HG03469 (cell line): ENCODE results near the gene SLC6A16.
"Not testable (repeated sequence)": the region's sequence is repeated elsewhere in the genome, so short reads cannot be mapped to it uniquely, and the experiment has no call there.

Experiments used
- ATAC-seq: cut with Tn5 transposase; IDR thresholded peaks from one replicate; pipeline ENCODE4 v1.9.1; 2021; ENCODE audit warnings: mild to moderate bottlenecking, moderate library complexity, moderate number of reproducible peaks; ENCODE audit not compliant: unreplicated experiment

Gene SLC6A16

DNA sequence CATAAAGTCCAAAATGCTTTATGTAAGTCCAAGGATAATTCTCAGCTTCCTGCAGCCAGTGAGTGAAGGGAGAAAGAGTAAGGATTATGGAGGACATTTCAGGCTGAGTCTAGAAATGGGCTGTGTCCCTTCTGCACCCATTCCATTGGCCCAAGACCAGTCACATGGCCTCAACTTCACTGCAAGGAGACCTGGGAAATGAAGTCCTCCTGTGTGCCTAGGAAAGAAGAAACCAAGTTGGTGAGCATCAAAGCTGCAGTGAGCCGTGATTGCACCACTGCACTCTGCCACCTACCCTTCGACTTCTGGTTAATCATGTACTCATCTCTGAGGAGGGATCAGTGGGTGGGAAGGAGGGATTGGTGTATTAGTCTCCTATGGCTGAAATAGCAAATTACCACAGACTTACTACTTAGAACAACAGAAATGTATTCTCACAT lies 6.6 kb upstream of the SLC6A16 start:
- no peak for ATAC-seq

DNA sequence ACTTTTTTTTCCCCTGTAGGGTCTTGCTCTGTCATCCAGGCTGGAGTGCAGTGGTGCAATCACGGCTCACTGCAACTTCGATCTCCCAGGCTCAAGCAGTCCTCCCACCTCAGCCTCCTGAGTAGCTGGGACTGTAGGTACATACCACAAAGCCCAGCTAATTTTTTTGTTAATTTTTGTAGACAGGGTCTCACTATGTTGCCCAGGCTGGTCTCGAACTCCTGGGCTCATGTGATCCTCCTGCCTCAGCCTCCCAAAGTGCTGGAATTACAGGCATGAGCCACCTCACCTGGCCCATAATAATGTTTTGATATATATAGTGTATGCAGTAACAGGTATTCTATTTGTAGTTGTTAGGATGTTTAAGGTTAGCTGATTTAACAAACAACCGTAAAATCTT lies 6.2 kb upstream of the SLC6A16 start:
- not testable (repeated sequence) for ATAC-seq

DNA sequence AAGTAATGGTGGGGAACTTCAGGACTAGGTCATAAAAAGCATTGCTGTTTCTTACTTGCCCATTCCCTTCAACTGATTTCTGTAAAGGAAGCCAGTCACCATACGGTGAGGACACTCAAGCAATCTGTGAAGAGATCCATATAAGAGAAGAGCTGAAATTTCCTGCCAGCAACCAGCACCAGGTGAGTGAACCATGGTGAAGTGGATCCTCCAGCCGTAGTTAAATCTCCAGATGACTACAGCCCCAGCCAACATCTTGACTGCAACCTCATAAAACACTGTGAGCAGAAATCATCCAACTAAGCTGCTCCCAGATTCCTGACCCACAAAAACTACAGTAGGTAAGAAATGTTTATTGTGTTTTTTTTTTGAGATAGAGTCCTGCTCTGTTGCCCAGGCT lies 3.8 kb upstream of the SLC6A16 start:
- no peak for ATAC-seq

DNA sequence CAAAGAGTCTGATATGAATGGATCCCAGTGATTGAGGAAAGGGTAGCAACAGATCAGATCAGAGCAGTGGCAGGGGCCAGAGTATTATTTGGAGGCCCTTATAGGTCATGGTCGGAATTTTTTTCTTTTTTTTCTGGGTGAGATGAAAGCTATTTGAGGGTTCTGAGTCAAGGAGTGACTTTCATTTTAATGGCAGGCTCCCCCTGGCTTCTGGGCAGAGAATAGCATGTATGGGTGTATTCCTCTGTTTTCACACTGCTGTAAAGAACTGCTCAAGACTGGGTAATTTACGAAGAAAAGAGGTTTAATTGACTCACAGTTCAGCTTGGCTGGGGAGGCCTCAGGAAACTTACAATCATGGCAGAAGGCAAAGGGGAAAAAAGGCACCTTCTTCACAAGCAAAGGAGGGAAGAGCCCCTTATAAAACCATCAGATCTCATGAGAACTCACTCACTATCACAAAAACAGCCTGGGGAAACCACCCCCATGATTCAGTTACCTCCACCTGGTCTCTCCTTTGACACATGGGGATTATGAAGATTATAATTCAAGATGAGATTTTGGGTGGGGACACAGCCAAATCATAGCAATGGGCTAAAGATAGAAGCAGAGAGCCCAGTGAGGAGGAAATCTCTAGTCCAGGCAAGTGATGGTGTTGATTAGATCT lies 3.0 kb upstream of the SLC6A16 start:
- no peak for ATAC-seq

DNA sequence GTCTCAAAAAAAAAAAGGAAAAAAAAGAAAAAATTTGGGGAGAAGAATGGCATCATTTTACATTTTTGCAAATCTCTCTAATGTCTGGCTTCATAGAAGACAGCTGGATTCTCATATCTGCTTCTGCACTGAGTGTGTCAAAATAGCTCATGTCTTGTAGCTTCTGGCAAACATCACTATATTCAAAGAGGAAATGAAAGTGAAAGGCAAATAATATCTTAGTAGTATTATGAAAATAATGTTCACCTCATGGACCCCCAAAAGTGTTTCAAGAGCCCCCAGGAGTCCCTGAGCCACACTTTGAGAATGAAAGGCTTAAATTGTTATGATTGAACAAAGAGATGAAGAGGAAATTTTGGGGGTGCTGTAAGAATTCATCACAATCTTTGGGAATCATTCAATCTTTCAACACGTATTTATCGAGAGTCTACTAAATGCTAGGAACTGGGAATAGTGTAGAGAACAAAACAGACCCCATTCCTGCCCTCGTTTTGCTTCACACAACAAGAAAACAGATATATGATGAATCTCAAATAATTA lies 1.2 kb upstream of the SLC6A16 start:
- ATAC-seq, result no peak

DNA sequence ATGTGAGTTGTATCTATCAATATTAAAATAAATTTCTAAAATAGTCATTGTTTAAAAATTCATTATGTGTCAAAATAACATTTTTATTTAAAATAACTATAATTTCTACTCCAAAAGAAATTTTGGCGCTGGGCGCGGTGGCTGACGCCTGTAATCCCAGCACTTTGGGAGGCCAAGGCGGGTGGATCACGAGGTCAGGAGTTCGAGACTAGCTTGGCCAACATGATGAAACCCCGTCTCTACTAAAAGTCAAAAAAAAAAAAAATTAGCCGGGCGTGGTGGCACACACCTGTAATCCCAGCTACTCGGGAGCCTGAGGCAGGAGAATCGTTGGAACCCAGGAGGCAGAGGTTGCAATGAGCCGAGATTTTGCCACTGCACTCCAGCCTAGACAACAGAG lies 765 bp upstream of the SLC6A16 start:
- ATAC-seq, result not testable (repeated sequence)

DNA sequence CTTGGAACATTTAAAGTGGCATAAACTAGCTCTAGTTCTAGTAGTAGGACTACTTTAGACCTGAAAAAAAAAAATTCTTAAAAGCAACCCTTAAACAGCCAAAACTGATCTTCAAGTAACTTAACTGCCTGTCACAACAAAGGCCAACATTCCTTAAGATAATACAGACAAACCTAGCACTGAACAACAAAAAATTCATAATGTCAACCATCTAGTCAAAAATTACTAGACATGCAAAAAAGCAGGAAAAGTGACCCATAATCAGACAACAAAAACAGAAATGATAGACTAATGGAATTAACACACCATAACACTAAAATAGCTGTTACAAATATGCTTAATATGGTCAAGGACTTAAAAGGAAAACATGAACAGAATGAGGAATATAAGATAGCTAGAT lies 6.7 kb downstream of the SLC6A16 start:
- ATAC-seq, result no peak

DNA sequence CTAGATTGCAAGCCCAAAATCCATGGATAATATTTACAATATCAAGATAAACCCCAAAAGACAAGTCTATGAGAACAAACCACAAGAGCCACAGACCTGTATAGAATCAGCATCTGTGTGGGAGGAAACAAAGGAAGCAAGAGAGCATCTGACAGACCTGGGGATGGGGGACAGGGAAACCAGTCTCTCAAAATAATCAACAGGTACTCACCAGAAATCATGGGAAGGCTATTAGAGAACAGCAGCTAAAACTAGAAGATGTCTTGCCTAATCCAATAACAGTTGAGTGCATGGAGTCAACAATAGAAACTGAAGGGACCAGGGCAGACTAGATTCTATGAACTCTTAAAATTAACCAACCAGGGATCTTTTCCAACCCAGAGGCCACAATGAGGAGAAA lies 8.7 kb downstream of the SLC6A16 start:
- ATAC-seq, result no peak

DNA sequence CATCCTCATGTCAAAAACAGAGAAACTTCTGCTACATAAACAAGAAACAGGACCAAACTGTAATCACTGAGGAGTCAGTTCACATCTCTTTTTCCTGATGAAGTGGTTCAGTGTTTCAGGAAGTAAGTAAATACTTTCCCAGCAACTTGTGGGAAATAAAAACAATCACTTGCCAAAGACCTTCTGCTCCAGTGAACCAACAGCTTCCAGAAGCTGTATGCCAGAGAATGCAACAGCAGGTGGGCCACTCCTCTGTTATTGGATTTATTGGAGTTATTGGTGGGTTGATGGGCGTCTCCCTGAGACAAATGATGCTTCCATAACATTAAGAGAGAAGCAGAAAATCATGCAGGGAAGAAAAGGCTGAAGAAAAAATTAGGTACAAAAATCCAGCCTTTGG lies 9.9 kb downstream of the SLC6A16 start:
- ATAC-seq, result no peak

DNA sequence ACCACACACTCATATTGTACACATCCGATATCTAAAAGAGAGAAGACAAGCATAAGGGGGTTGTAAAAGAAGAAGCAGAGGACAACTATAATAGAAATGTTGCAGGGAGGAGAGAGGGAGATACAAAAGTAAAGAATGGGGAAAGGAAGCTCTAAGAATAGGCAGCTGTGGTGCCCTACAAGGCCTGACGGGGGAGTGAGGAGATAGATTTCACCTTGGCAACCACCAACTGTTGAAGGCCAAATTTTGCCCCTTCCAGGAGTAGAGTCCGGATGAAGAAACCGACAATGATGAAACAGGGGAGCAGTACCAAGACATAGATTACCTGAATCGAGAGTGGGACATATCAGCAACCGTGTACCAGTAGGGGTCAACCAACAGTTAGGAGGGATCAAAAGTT lies 15.9 kb downstream of the SLC6A16 start:
- no peak for ATAC-seq

DNA sequence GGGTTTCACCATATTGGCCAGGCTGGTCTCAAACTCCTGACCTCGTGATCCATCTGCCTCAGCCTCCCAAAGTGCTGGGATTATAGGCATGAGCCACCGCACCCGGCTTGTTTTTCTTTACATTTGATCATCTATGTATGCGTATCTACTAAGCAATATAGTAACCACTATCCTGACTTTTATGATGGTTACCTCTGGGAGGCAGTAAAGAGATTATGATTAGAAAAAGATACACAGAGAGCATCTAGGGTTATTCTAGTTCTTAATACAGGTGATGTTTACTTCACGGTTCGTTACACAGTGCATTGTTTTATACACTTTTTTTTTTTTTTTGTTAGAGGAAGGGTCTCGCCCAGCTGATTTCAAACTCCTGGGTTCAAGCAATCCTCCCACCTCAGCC lies 18.3 kb downstream of the SLC6A16 start:
- not testable (repeated sequence) for ATAC-seq

DNA sequence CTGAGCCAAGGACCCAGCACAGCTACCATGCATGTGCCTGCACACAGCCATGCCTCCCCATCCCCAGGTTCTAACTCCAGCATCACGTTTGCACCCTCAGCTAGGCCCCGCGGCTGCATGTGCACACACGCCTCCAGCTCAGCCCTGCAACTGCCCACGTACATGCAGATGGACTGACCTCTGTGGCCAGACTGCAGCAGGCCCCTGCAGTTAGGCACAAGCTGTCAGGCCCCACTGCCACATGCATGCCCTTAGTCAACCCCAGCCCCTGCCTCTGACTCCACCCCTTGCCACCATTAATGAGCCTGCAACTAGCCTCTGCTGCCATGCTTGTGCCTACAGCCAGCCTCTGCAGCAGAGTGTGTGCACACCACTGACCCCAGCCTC lies 23.1 kb downstream of the SLC6A16 start:
- ATAC-seq, result no peak

DNA sequence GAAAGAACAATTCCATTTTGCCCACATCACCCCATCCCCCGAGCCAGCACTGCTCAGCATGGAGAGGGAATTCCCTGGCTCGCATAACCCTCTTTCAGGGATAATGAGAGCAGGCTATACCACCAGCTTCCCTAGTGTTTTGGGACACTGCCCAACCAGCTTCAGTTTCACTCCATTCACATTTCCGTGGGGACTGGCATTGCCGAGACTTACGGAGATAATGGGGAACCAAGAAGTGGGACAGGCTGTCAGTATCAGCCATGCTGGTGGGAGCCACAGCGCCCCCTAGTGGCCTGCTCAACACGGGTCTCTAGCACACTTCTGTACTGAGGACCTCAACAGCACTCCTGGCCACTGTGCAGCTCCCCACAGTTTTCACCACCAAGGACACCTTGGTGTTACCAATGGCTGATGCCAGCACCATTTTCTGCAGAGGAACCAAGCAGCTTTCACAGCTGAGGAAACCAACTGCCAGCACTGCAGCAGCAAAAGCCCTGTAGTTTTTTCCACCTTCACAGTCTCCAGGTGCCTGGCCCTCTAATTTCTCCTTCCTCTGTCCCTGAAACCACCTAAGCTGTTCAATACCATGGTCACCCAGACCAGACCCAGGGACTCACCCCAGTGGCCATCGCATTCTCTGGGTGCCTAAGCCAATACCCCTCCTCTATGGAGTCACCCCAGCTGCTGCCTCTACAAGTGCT lies 23.7 kb downstream of the SLC6A16 start:
- no peak for ATAC-seq

DNA sequence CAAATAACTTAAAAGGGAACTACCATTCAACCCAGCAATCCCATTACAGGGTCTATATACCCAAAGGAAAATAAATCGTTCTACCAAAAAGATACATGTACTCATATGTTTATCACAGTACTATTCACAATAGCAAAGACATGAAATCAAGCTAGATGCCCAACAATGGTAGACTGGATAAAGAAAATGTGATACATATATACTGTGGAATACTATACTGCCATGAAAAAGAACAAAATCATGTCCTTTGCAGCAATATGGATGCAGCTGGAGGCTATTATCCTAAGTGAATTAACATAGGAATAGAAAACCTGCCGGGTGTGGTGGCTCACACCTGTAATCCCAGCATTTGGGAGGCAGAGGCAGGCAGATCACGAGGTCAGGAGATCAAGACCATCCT lies 26.3 kb downstream of the SLC6A16 start:
- not testable (repeated sequence) for ATAC-seq

DNA sequence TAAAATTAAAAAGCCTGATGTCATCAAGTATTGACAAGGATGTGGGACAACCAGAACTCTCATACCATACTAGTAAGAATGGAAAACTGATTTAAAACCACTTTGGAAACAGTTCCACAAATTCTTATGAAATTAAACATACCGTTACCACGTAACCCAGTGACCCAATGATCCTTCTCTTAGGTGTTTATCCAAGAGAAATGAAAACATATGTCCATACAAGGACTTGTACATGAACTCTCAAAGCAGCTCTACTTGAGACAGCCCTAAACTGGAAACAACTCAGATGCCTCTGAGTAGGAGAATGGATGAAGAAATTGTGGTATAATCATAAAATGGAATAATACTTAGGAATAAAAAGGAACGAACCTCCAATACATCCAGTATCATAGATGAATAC lies 27.6 kb downstream of the SLC6A16 start:
- ATAC-seq, result no peak

DNA sequence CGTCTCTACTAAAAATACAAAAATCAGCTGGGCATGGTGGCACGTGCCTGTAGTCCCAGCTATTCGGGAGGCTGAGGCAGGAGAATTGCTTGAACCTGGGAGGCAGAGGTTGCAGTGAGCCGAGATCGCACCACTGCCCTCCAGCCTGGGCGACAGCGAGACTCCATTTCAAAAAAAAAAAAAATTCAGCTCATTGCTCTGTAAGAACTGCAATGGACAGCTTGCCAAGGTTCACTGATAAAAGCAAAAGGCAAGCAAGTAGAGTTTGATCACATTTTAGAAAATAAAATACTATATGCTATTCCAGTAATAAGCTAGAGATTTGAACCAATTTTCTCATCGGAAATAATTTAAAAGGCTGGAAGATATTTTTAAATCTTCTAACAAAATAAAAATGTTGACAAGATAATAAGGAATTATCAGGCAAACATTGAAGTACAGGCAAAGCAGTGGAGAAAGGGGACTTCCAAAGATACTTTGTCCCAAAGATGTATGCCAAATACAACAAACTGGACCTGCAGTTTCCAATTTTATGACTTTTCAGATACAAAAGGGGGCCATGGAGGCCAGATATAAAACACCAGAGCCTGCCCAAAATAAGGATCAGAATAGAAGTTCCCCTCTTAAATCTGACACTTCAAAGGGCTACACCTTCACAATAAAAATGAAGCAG lies 29.6 kb downstream of the SLC6A16 start:
- no peak for ATAC-seq

DNA sequence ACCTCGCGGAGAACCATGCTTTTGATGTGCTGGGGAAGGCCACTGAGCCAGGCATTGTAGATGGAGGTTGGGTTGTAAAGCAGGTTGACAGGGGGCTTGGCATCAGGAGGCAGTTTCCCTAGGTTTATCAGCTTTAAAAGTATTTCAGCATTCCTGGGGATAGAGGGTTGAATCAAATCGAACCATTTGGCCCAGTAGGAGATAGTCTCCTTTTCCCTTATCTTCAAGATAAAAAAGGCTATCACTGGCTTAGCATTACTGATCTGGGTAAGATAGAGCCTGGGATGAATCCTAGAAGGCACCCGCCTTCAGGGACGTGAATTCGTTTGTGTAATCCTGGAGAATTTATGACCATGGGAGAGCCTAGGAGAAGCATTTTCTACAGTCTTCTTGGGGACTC lies 30.6 kb downstream of the SLC6A16 start:
- ATAC-seq, result no peak

DNA sequence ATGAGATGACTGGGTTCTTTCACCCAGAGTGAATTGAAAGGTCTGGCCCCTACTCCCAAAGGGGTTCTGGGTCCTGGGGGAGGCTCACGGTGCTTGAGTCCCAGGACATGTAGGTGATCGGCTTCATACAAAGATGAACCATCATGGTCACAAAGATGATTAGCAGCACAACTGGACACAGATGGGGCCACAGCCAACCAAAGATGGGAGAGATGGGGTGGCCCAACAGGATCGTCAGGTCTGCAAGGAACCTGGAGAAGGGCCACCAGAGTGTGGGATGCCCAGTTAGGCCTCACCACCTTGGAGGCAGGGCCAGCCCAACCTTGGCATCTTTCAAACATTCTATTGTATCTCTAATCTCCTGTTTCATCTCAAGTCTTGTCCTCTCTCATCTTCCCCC lies 34.5 kb downstream of the SLC6A16 start:
- no peak for ATAC-seq

DNA sequence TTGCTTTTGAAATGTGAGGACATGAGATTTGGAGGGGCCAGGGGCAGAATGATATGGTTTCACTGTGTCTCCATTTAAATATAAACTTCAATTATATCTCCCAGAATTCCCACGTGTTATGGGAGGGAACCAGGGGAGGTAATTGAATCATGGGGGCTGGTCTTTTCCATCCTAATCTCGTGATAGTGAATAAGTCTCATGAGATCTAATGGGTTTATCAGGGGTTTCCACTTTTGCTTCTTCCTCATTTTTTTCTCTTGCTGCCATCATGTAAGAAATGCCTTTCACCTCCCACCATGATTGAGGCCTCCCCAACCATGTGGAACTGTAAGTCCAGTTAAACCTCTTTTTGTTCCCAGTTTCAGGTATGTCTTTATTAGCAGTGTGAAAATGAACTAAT lies 35.7 kb downstream of the SLC6A16 start:
- ATAC-seq, result not testable (repeated sequence)

DNA sequence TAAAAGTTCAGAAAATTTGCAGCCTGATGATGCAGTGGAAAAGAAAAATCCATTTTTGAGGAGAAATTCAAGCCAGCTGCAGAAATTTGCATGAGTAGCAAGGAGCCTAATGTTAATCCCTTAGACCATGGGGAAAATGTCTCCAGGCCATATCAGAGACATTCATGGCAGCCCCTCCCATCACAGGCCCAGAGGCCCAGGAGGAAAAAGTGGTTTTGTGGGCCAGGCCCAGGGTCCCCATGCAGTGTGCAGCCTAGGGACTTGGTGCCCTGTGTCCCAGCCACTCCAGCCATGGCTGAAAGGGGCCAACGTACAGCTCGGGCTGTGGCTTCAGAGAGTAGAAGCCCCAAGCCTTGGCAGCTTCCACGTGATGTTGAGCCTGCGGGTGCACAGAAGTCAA lies 36.8 kb downstream of the SLC6A16 start:
- ATAC-seq, result not testable (repeated sequence)

DNA sequence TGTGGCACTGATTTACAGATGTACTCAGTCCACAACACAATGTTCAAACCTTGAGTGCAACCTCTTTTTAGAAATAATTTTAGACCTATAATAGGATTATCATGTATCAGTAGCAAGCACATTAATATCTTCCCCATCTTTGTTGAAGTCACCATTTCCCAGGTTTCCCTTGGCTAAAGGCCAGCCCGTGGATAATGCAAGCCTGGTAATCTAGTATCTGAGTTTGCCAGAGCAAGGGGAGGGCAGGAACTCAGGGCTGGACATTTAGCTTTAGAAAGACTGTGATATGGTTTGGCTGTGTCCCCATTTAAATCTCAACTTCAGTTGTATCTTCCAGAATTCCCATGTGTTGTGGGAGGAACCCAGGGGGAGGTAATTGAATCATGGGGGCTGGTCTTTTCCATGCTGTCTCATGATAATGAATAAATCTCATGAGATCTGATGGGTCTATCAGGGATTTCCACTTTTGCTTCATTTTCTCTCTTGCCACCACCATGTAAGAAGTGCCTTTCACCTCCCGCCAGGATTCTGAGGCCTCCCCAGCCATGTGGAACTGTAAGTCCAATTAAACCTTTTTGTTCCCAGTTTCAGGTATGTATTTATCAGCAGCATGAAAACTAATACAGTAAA lies 37.7 kb downstream of the SLC6A16 start:
- no peak for ATAC-seq
